ENCODE data around the gene ABCB8.
A peak's percentile ranks its signal among the peaks of the same experiment; 100 is the strongest.

The ABCB8 gene

DNA sequence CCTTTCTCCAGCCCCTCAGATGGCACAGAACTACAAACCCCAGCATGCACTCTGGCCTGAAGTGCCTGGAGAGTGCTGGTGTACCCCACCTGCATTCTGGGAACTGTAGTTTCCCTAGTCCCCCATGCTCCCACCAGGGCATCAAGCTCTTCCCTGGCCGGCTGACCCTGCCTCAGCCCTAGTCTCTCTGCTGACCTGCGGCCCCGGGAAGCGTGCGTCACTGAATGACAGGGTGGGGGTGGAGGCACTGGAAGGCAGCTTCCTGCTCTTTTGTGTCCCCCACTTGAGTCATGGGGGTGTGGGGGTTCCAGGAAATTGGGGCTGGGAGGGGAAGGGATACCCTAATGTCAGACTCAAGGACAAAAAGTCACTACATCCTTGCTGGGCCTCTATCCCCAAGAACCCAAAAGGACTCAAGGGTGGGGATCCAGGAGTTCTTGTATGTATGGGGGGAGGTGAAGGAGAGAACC lies 35.4 kb upstream of the ABCB8 start:
- TF ChIP-seq, protein P1, sequence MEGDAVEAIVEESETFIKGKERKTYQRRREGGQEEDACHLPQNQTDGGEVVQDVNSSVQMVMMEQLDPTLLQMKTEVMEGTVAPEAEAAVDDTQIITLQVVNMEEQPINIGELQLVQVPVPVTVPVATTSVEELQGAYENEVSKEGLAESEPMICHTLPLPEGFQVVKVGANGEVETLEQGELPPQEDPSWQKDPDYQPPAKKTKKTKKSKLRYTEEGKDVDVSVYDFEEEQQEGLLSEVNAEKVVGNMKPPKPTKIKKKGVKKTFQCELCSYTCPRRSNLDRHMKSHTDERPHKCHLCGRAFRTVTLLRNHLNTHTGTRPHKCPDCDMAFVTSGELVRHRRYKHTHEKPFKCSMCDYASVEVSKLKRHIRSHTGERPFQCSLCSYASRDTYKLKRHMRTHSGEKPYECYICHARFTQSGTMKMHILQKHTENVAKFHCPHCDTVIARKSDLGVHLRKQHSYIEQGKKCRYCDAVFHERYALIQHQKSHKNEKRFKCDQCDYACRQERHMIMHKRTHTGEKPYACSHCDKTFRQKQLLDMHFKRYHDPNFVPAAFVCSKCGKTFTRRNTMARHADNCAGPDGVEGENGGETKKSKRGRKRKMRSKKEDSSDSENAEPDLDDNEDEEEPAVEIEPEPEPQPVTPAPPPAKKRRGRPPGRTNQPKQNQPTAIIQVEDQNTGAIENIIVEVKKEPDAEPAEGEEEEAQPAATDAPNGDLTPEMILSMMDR (IDR thresholded peaks at IDR 0.05; ENCODE audit: low read depth, low read length) = no peak
- DNase-seq (ENCODE audit: low read depth in 2 of 2) = peak; percentile 22 to 44
- H3K4me3 ChIP-seq (replicated peaks in 1 of 2; ENCODE audit: low read depth in 2 of 2, low read length in 2 of 2) = no peak overlapping the region

DNA sequence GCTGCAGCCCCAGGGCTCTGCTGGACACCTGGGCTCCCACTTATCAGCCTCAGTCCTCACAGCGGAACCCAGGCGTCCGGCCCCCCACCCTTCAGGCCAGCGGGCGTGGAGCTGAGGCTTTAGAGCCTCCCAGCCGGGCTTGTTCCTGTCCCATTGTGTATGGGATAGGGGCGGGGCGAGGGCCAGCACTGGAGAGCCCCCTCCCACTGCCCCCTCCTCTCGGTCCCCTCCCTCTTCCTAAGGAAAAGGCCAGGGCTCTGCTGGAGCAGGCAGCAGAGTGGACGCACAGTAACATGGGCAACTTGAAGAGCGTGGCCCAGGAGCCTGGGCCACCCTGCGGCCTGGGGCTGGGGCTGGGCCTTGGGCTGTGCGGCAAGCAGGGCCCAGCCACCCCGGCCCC lies 34.7 kb upstream of the ABCB8 start:
- no peak overlapping the region for H3K4me3 ChIP-seq (replicated peaks in 1 of 2; ENCODE audit: low read depth in 2 of 2, low read length in 2 of 2)
- no peak for DNase-seq (ENCODE audit: low read depth in 2 of 2)
- TF ChIP-seq, protein P1 (IDR thresholded peaks at IDR 0.05; ENCODE audit: low read depth, low read length) = no peak

DNA sequence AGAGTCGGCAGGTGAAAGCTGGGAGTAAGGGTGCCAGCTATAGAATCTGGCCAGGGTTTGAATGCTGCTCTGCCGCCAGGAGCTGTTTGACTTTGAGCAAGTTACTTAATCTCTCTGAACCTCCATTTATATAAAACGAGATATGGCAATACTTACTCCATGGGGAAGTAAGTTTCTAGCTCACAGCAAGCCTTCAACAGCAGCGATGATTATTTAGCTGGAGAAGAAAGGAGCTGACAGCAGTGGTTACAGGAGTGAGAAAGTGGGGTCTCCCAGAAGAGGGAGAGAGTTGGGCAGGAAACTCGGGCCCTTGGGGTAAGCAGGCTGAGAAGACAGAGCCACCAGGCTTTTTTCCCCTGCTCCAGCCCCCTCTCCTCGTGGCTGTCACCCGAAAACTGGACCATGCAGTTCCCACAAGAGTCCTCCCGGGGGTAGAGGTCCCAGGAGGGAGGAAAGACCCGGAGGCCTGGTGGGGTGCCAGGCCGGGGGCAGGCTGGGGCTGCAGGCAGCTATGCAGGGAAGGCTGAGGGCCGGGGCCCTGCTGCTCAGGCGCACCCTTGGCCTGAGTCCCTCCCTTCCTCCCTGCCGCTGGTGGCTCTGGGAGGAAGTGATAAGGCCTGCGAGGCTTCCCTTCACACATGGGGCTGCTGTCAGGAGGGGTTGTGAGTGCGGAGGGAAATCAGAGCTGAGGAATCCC lies 34.0 kb upstream of the ABCB8 start:
- H3K4me3 ChIP-seq (replicated peaks in 1 of 2; ENCODE audit: low read depth in 2 of 2, low read length in 2 of 2) = no peak overlapping the region
- TF ChIP-seq, protein P1 (IDR thresholded peaks at IDR 0.05; ENCODE audit: low read depth, low read length) = no peak
- DNase-seq (ENCODE audit: low read depth in 2 of 2) = peak in 1 of 2 donors; percentile 64

DNA sequence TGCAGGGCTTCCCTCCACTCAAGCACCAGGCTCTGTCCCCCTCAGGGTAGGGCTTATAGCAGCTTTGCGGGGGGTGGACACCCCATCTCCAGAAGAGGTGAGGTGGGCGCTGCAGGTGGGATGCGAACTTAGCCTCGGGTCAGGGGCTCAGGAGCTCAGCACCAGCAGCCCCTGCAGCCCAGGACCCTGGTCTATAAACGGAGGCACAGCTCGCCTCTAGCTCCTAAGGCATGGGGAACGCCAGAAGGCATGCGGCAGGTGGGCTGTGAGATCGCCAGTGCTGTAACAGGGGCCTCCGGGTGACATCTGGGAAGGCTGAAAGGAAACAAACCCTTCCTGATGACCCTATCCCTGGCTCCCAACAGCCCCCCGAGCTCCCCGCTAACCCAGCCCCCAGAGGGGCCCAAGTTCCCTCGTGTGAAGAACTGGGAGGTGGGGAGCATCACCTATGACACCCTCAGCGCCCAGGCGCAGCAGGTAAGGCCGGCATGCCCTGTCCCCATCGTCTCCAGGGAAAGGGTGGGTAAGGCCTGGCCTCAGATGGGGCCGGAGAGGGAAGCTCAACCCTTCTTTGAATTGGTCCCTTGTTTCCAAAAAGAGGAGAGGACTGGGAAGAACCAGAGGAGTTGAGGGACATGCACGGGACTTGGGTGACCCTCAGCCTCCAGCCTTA lies 33.3 kb upstream of the ABCB8 start:
- DNase-seq (ENCODE audit: low read depth in 2 of 2) = no peak
- H3K4me3 ChIP-seq (replicated peaks in 1 of 2; ENCODE audit: low read depth in 2 of 2, low read length in 2 of 2) = no peak overlapping the region
- TF ChIP-seq, protein P1 (IDR thresholded peaks at IDR 0.05; ENCODE audit: low read depth, low read length) = no peak

DNA sequence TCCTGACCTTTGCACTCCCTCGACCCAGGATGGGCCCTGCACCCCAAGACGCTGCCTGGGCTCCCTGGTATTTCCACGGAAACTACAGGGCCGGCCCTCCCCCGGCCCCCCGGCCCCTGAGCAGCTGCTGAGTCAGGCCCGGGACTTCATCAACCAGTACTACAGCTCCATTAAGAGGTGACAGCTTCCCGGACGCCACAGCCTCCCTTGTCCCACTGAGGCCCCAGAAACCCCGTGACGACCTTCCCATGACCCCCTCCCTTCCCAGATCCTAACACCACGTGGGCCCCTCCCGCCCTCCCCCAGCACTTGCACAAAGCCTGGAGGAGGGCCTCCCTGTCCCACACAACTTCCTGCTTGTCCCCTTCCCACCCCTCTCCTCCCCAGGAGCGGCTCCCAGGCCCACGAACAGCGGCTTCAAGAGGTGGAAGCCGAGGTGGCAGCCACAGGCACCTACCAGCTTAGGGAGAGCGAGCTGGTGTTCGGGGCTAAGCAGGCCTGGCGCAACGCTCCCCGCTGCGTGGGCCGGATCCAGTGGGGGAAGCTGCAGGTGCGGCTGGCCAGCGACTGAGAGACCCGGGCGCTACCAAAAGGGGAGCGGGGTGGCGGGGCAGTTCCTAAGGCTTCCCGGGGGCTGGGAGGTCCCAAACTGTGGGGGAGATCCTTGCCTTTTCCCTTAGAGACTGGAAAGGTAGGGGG lies 31.7 kb upstream of the ABCB8 start:
- TF ChIP-seq, protein P1 (IDR thresholded peaks at IDR 0.05; ENCODE audit: low read depth, low read length) = no peak
- DNase-seq (ENCODE audit: low read depth in 2 of 2) = no peak
- no peak overlapping the region for H3K4me3 ChIP-seq (replicated peaks in 1 of 2; ENCODE audit: low read depth in 2 of 2, low read length in 2 of 2)

DNA sequence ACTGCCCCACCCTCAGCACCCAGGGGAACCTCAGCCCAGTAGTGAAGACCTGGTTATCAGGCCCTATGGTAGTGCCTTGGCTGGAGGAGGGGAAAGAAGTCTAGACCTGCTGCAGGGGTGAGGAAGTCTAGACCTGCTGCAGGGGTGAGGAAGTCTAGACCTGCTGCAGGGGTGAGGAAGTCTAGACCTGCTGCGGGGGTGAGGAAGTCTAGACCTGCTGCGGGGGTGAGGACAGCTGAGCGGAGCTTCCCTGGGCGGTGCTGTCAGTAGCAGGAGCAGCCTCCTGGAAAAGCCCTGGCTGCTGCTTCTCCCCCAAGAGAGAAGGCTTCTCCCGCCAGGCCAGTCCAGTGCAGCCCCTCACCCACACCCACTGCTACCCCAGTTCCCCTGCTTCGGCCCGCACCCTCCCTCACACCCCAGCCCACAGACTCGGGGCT lies 31.2 kb upstream of the ABCB8 start:
- DNase-seq (ENCODE audit: low read depth in 2 of 2) = no peak
- TF ChIP-seq, protein P1 (IDR thresholded peaks at IDR 0.05; ENCODE audit: low read depth, low read length) = no peak
- no peak overlapping the region for H3K4me3 ChIP-seq (replicated peaks in 1 of 2; ENCODE audit: low read depth in 2 of 2, low read length in 2 of 2)
